ENCODE measurements around the gene MTUS2.

The MTUS2 gene

GRCh38 chr13:29402166-29402636 lies 582.1 kb downstream of the MTUS2 start:
- peak; percentile 15 for DNase-seq (ENCODE audit: low read depth)

- DNase-seq (ENCODE audit: low read depth), result no peak
Measured at GRCh38 chr13:29405401-29405800, 585.3 kb downstream of the MTUS2 start.

GRCh38 chr13:29411481-29411880 lies 591.3 kb downstream of the MTUS2 start:
- DNase-seq (ENCODE audit: low read depth), result peak; percentile 37

- no peak for DNase-seq (ENCODE audit: low read depth)
Measured at GRCh38 chr13:29418026-29418425, 597.9 kb downstream of the MTUS2 start.

GRCh38 chr13:29421118-29421517 lies 601.0 kb downstream of the MTUS2 start:
- no peak for DNase-seq (ENCODE audit: low read depth)

GRCh38 chr13:29422015-29422414 lies 601.9 kb downstream of the MTUS2 start:
- no peak for DNase-seq (ENCODE audit: low read depth)

- no peak for DNase-seq (ENCODE audit: low read depth)
Measured at GRCh38 chr13:29423050-29423449, 602.9 kb downstream of the MTUS2 start.

GRCh38 chr13:29427937-29428309 lies 607.8 kb downstream of the MTUS2 start:
- DNase-seq (ENCODE audit: low read depth), result no peak

- peak; percentile 29 for DNase-seq (ENCODE audit: low read depth)
Measured at GRCh38 chr13:29428310-29429181, 608.4 kb downstream of the MTUS2 start.

GRCh38 chr13:29429286-29429900 lies 609.3 kb downstream of the MTUS2 start:
- DNase-seq (ENCODE audit: low read depth), result no peak

- no peak for DNase-seq (ENCODE audit: low read depth)
Measured at GRCh38 chr13:29434217-29434945, 614.2 kb downstream of the MTUS2 start.

GRCh38 chr13:29435125-29435911 lies 615.2 kb downstream of the MTUS2 start:
- DNase-seq (ENCODE audit: low read depth), result peak; percentile 70

GRCh38 chr13:29436291-29436690 lies 616.2 kb downstream of the MTUS2 start:
- DNase-seq (ENCODE audit: low read depth), result peak; percentile 66

GRCh38 chr13:29436721-29437280 lies 616.7 kb downstream of the MTUS2 start:
- no peak for DNase-seq (ENCODE audit: low read depth)

GRCh38 chr13:29438769-29439168 lies 618.6 kb downstream of the MTUS2 start:
- DNase-seq (ENCODE audit: low read depth), result no peak

GRCh38 chr13:29439601-29440388 lies 619.7 kb downstream of the MTUS2 start:
- no peak for DNase-seq (ENCODE audit: low read depth)

GRCh38 chr13:29441306-29441705 lies 621.2 kb downstream of the MTUS2 start:
- DNase-seq (ENCODE audit: low read depth), result no peak

- DNase-seq (ENCODE audit: low read depth), result no peak
Measured at GRCh38 chr13:29446016-29446415, 625.9 kb downstream of the MTUS2 start.

- DNase-seq (ENCODE audit: low read depth), result no peak
Measured at GRCh38 chr13:29448174-29448573, 628.0 kb downstream of the MTUS2 start.

GRCh38 chr13:29449726-29450125 lies 629.6 kb downstream of the MTUS2 start:
- DNase-seq (ENCODE audit: low read depth), result no peak

- DNase-seq (ENCODE audit: low read depth), result no peak
Measured at GRCh38 chr13:29451976-29452375, 631.8 kb downstream of the MTUS2 start.

Measured in ELR (cell line).